SJSA1 (cell line): ENCODE results near the gene EPHB1. TPM values are rescaled to one million over a fixed set of nuclear protein-coding genes. Genes with fewer than 3 reads are reported as not detected.

ENCODE experiments used
- DNase-seq, 2 experiments: peaks; one replicate each; pipeline ENCODE4 v3.0.0-alpha.2; 2015 to 2020; ENCODE audit warnings: low spot score in 2 of 2, low read depth in 1 of 2
- H3K27ac ChIP-seq: fragments of 250-450 bp; sonication (Bioruptor Pico); 2 replicates; pipeline ENCODE4 v1.5.1; 2020; ENCODE audit warnings: mild to moderate bottlenecking, moderate library complexity
- H3K27me3 ChIP-seq: fragments of 250-450 bp; sonication (Bioruptor Pico); replicated peaks from 2 replicates; pipeline ENCODE4 v1.5.1; 2020; ENCODE audit warnings: mild to moderate bottlenecking, moderate library complexity
- H3K36me3 ChIP-seq: fragments of 250-450 bp; sonication (Bioruptor Pico); 2 replicates; pipeline ENCODE4 v1.5.1; 2020; ENCODE audit warnings: mild to moderate bottlenecking
- H3K4me1 ChIP-seq: fragments of 250-450 bp; sonication (Bioruptor Pico); replicated peaks from 2 replicates; pipeline ENCODE4 v1.6.1; 2021; ENCODE audit warnings: mild to moderate bottlenecking
- H3K4me3 ChIP-seq: fragments of 250-450 bp; sonication (Bioruptor Pico); 2 replicates; pipeline ENCODE4 v1.5.1; 2020; ENCODE audit warnings: mild to moderate bottlenecking
- H3K9me3 ChIP-seq: fragments of 250-450 bp; sonication (Bioruptor Pico); replicated peaks from 2 replicates; pipeline ENCODE4 v1.5.1; 2020; ENCODE audit warnings: mild to moderate bottlenecking
- total RNA-seq: library from RNA; depleted of rRNA; stranded (reverse); fragments of >200 nt; shearing (Covaris generic); gene quantifications from 2 replicates; pipeline ENCODE4 v1.2.3, GENCODE V29; 2014

The EPHB1 gene
- total RNA-seq, 1 experiment from 2014 or later, result not detected

DNA sequence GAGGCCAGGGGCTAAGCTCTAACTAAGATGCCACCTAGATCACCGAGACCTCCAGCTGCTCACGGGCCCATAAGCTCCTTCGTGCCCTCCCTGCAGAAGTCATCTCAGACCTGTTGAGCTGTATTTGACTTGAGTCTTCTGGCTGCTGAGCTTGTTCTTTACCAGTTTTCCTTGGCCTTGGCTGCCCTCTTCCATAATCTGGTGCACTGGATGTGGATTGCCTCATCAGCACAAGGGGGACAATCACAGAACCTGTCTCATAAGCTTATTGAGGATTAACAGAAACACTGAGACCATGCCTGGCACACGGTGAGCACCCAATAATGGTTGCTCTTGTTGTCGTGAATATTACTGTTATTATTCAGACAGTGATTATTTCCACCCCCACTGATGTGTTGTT is 101.1 kb downstream of the EPHB1 start:
- Histone ChIP-seq H3K9me3 (no peaks in the 10 kb centered on the region), H3K4me3 (no peak overlapping the region), H3K27ac (no peak overlapping the region), H3K36me3 (no peaks in the 10 kb centered on the region), H3K27me3 (no peaks in the 10 kb centered on the region), H3K4me1 (no peaks in the 10 kb centered on the region)
- DNase-seq, result no peak

DNA sequence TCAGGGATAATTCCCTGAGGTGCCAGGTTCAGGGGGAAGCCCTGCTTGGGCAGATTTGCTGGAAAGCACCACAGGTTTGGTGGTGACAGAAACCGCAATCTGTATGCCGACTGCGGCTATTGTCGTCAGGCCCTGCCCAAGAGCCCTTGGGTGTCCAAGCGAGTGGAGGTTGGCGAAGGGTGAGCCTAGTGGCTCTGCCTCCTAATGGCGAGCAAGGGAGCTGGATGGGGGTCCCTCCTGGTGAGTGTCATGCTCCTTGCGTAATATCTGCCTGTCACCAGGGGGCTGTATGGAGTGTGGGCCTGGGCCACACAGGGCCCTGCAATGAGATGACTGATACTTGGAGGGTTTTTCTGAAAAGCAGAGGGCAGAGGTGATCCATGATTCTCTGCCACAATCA is 101.6 kb downstream of the EPHB1 start:
- no peak overlapping the region for H3K4me3 ChIP-seq
- H3K36me3 ChIP-seq, result no peaks in the 10 kb centered on the region
- no peak for DNase-seq
- H3K27me3 ChIP-seq, result no peaks in the 10 kb centered on the region
- no peak overlapping the region for H3K27ac ChIP-seq
- H3K4me1 ChIP-seq, result no peaks in the 10 kb centered on the region
- no peaks in the 10 kb centered on the region for H3K9me3 ChIP-seq

- Histone ChIP-seq H3K27ac (no peak overlapping the region), H3K36me3 (no peaks in the 10 kb centered on the region), H3K27me3 (no peaks in the 10 kb centered on the region), H3K4me3 (no peak overlapping the region), H3K4me1 (no peaks in the 10 kb centered on the region), H3K9me3 (no peaks in the 10 kb centered on the region)
- DNase-seq, result no peak
Measured at GRCh38 chr3:134897391-134898141, 102.5 kb downstream of the EPHB1 start.

DNA sequence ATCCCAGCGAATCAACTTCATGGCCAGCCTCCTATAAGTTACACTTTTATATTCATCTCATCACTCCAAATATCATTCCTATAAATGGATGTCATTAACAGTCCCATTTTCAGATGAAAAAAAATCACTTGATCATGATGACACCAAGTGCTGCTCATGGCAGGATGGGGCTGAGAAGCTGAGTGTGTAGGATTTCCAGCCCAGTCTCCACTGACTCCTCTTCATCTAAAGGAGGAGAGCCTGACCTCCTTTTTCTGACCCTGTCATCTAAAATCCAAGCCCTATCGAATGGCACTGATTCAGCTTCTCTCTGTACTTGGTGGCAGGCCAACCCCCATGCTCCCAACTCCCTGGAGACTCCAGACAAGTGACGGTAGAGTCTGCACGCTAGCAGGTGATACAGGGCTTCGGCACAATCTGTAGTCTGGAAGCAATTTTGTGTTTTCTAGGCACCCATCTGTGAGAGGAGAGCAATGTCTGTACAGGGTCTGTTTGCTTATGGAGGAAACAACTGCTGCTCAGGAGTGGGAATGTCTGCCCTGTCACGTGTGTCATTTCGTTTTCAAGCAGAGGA is 103.2 kb downstream of the EPHB1 start:
- Histone ChIP-seq H3K36me3 (no peaks in the 10 kb centered on the region), H3K4me1 (no peaks in the 10 kb centered on the region), H3K9me3 (no peaks in the 10 kb centered on the region), H3K27me3 (no peaks in the 10 kb centered on the region), H3K27ac (no peak overlapping the region), H3K4me3 (no peak overlapping the region)
- DNase-seq, result no peak

DNA sequence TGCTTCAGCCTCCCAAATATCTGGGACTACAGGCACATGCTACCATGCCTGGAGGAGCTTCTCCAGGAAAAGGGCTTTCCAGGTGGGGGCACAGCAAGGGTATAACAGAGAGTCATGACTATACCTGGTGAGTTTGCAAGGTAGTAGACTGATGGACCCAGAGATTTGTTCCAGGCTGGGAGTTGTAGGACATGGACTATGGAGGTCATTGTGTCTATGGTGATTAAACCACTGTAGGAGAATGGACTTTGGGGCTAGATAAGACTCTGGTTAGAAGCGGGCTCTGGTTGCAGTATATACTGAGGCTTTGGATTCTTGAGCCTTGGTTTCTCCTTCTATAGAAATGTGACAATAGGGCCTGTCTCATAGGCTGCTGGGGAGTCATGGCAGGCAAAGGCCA is 104.7 kb downstream of the EPHB1 start:
- H3K4me3 ChIP-seq, result no peak overlapping the region
- H3K27ac ChIP-seq, result no peak overlapping the region
- H3K36me3 ChIP-seq, result no peaks in the 10 kb centered on the region
- no peaks in the 10 kb centered on the region for H3K27me3 ChIP-seq
- H3K9me3 ChIP-seq, result no peaks in the 10 kb centered on the region
- no peaks in the 10 kb centered on the region for H3K4me1 ChIP-seq
- DNase-seq, result no peak

- Histone ChIP-seq H3K4me3 (no peak overlapping the region), H3K27ac (no peak overlapping the region), H3K36me3 (no peaks in the 10 kb centered on the region), H3K9me3 (no peaks in the 10 kb centered on the region), H3K27me3 (no peaks in the 10 kb centered on the region), H3K4me1 (no peaks in the 10 kb centered on the region)
- DNase-seq, result no peak
Measured at GRCh38 chr3:134900482-134900881, 105.4 kb downstream of the EPHB1 start.

DNA sequence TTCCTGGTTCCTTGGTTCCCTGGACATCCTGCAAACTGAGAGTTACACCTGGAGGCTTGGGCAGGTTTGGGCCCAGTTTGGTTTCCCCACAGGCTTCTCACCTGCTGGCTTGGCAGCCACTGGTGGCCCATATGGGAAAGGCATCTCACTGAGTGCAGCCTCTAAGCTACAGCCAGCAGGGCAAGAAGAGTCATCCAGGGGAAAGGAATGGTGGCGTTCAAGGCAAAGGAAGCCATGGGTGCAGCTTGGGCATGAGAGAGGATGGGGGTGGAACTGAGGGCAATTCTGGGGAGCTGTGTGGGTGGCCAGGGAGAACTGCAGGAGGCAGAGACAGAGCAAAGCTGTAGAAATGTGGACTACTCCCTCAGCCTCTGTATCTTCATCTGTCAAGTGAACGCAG is 106.4 kb downstream of the EPHB1 start:
- H3K9me3 ChIP-seq, result no peaks in the 10 kb centered on the region
- H3K36me3 ChIP-seq, result no peaks in the 10 kb centered on the region
- H3K27ac ChIP-seq, result no peak overlapping the region
- H3K4me1 ChIP-seq, result no peaks in the 10 kb centered on the region
- H3K4me3 ChIP-seq, result no peak overlapping the region
- no peak for DNase-seq
- no peaks in the 10 kb centered on the region for H3K27me3 ChIP-seq

- no peaks in the 10 kb centered on the region for H3K36me3 ChIP-seq
- DNase-seq, result no peak
- no peaks in the 10 kb centered on the region for H3K9me3 ChIP-seq
- H3K4me1 ChIP-seq, result no peaks in the 10 kb centered on the region
- H3K27me3 ChIP-seq, result no peaks in the 10 kb centered on the region
- H3K27ac ChIP-seq, result no peak overlapping the region
- no peak overlapping the region for H3K4me3 ChIP-seq
Measured at GRCh38 chr3:134903837-134904236, 108.8 kb downstream of the EPHB1 start.

DNA sequence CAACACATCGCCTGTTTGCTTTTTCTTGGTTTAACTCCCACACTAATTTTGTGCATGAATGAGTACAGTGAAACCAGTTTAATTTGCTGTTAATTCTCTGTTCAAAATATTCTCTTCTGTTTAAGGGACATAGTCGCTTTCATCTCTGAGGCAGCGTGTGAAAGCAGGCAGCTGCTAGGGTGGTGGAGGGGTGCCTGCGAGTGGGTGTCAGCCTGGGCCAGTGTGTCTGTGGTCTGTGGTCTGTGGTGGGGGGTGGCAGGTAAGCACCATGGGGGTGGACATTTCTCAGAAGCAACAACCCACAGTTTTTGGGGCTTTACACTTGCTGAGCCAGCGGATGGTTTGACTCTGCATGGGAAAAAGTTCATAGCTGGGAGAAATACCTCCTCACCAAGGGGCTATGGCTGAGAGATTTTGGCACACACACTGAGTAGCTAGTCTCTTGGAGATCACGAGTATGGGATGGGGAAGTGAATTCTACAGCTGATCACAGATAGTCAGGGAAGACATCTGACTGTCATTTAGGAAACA is 109.2 kb downstream of the EPHB1 start:
- Histone ChIP-seq H3K4me3 (no peak overlapping the region), H3K27me3 (no peaks in the 10 kb centered on the region), H3K36me3 (no peaks in the 10 kb centered on the region), H3K27ac (no peak overlapping the region), H3K9me3 (no peaks in the 10 kb centered on the region), H3K4me1 (no peaks in the 10 kb centered on the region)
- DNase-seq, result no peak

DNA sequence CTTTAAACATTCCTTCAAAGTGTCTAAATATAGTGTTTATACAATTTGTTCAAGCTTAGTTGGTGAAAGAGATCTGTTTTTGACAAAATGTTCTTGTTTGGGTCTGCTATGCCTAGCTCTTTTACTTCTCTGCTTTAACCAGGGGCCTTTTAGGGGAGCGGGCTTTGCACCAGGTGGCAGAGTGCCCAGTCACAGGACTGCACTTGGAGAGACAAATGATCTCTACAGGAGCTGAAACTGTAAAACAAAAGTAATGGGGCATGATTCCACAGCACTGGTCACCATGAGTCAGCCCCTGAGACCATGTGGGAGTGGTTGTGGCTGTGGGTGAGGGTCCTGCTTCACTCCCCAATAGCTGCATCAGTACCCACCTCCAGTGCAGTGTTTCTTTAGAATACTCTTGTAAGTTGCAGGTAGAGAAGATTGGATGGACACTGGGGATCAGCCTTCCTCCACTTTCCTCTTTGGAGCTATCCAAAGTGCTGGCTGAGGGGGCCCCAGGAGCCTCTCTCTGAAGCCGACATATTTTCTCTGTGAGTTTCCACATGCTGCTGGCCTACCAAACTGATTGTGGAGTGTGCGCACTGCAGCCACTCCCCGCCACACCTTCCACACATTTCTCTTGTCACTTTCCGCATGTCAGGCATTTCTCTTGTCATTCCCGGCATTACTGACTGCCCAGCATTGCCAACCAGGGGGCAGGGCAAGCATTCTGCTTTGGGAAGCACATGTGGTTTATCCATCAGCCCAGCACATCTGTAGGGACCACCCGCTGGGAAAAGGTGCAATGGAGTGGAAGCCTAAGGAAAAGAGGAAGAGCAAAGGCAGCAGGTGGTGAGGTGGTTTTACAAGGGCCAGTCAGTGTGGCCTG is 110.0 kb downstream of the EPHB1 start:
- no peak overlapping the region for H3K4me3 ChIP-seq
- no peak for DNase-seq
- H3K27ac ChIP-seq, result no peak overlapping the region
- no peaks in the 10 kb centered on the region for H3K36me3 ChIP-seq
- H3K4me1 ChIP-seq, result no peaks in the 10 kb centered on the region
- H3K9me3 ChIP-seq, result no peaks in the 10 kb centered on the region
- H3K27me3 ChIP-seq, result no peaks in the 10 kb centered on the region

- Histone ChIP-seq H3K27me3 (no peaks in the 10 kb centered on the region), H3K4me3 (no peak overlapping the region), H3K36me3 (no peaks in the 10 kb centered on the region), H3K27ac (no peak overlapping the region), H3K9me3 (no peaks in the 10 kb centered on the region), H3K4me1 (no peaks in the 10 kb centered on the region)
- no peak for DNase-seq
Measured at GRCh38 chr3:134905647-134905935, 110.5 kb downstream of the EPHB1 start.

- no peaks in the 10 kb centered on the region for H3K36me3 ChIP-seq
- DNase-seq, result no peak
- H3K27ac ChIP-seq, result no peak overlapping the region
- no peaks in the 10 kb centered on the region for H3K4me1 ChIP-seq
- H3K9me3 ChIP-seq, result no peaks in the 10 kb centered on the region
- no peak overlapping the region for H3K4me3 ChIP-seq
- no peaks in the 10 kb centered on the region for H3K27me3 ChIP-seq
Measured at GRCh38 chr3:134908271-134908670, 113.2 kb downstream of the EPHB1 start.

DNA sequence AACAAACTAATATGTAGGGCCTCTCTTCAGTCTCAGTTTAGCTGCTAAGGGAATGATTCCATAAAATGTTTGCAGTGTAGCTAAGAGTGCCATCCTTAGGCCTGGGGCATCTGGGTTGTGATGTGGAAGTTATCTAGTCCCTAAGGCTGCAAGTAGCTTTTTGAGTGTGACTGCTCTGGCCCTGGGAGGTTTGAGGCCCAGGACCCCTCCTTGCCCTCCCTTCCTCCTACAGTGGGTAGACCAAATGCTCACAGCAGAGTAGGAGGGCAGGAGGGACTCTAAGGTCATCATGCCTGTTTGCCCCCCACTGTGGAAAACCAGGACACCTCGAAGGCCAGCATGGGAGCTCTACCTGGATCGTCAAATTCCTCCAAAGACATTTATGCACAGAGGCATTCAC is 115.0 kb downstream of the EPHB1 start:
- no peak overlapping the region for H3K4me3 ChIP-seq
- no peaks in the 10 kb centered on the region for H3K27me3 ChIP-seq
- no peaks in the 10 kb centered on the region for H3K9me3 ChIP-seq
- no peak for DNase-seq
- no peaks in the 10 kb centered on the region for H3K36me3 ChIP-seq
- H3K4me1 ChIP-seq, result no peaks in the 10 kb centered on the region
- no peak overlapping the region for H3K27ac ChIP-seq
